HL-60 (cell line): ENCODE data around the gene SLC35F3.
A peak's percentile ranks its signal among the peaks of the same experiment; 100 is the strongest.
"Not testable (repeated sequence)": the region's sequence is repeated elsewhere in the genome, so short reads cannot be mapped to it uniquely, and the experiment has no call there.

ENCODE experiments used
- POLR2AphosphoS5 ChIP-seq: IDR thresholded peaks from 2 replicates; pipeline ENCODE4 v1.6.1; 2012; ENCODE audit warnings: low read depth
- REST ChIP-seq: IDR thresholded peaks from 2 replicates; pipeline ENCODE4 v1.6.1; 2012; ENCODE audit warnings: low read depth; ENCODE audit not compliant: insufficient replicate concordance
- TF ChIP-seq, protein P1 (sequence below): IDR thresholded peaks from one replicate; pipeline ENCODE4 v1.5.1; 2011; ENCODE audit warnings: low read length, control low read depth, inconsistent platforms; ENCODE audit not compliant: insufficient read depth

- TF ChIP-seq, protein P1, sequence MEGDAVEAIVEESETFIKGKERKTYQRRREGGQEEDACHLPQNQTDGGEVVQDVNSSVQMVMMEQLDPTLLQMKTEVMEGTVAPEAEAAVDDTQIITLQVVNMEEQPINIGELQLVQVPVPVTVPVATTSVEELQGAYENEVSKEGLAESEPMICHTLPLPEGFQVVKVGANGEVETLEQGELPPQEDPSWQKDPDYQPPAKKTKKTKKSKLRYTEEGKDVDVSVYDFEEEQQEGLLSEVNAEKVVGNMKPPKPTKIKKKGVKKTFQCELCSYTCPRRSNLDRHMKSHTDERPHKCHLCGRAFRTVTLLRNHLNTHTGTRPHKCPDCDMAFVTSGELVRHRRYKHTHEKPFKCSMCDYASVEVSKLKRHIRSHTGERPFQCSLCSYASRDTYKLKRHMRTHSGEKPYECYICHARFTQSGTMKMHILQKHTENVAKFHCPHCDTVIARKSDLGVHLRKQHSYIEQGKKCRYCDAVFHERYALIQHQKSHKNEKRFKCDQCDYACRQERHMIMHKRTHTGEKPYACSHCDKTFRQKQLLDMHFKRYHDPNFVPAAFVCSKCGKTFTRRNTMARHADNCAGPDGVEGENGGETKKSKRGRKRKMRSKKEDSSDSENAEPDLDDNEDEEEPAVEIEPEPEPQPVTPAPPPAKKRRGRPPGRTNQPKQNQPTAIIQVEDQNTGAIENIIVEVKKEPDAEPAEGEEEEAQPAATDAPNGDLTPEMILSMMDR, result not testable (repeated sequence)
- not testable (repeated sequence) for TF ChIP-seq REST
- 0 out of 2 replicates have a peak, but pooled peaks have one; percentile 14 for TF ChIP-seq POLR2AphosphoS5
Observed at GRCh38 chr1:234356615-234357269, 452.3 kb downstream of the SLC35F3 start.
